ENCODE results near the gene ZNF619.

- no peak for TF ChIP-seq ZNF232 (CRISPR knock-in tag; IDR thresholded peaks at IDR 0.05; ENCODE audit: borderline replicate concordance)
- no peak for TF ChIP-seq TCF12 (IDR thresholded peaks at IDR 0.05)
- no peak for TF ChIP-seq TCF12 (CRISPR knock-in tag; IDR thresholded peaks at IDR 0.05)
- no peak for TF ChIP-seq ZNF180 (CRISPR knock-in tag; IDR thresholded peaks at IDR 0.05; ENCODE audit: borderline replicate concordance, low read depth)
- TF ChIP-seq PCBP1 (IDR thresholded peaks at IDR 0.05; ENCODE audit: borderline replicate concordance, low read depth, low read length) = no peak
- no peak for TF ChIP-seq PLRG1 (conservative IDR thresholded peaks at IDR 0.05)
- TF ChIP-seq EZH2 (conservative IDR thresholded peaks at IDR 0.05; ENCODE audit: low read depth, low read length) = no peak
- no peak for TF ChIP-seq ZBTB40 (IDR thresholded peaks at IDR 0.05)
- no peak for TF ChIP-seq ZBTB40 (CRISPR knock-in tag; IDR thresholded peaks at IDR 0.05)
- no peak for TF ChIP-seq KLF9 (CRISPR knock-in tag; IDR thresholded peaks at IDR 0.05; ENCODE audit: low read depth)
- no peak for TF ChIP-seq KLF16 (CRISPR knock-in tag; IDR thresholded peaks at IDR 0.05)
- TF ChIP-seq NCOA1 (CRISPR knock-in tag; IDR thresholded peaks at IDR 0.05) = no peak
- TF ChIP-seq PREB (CRISPR knock-in tag; IDR thresholded peaks at IDR 0.05) = no peak
- no peak for TF ChIP-seq USF2 (IDR thresholded peaks at IDR 0.05; ENCODE audit: low read depth, low read length)
- no peak for TF ChIP-seq USF2 (CRISPR knock-in tag; IDR thresholded peaks at IDR 0.05; ENCODE audit: borderline replicate concordance)
Measured at GRCh38 chr3:40452562-40452875, 24.4 kb upstream of the ZNF619 start.

All from HepG2 (cell line).